Natural killer cell (primary cell): ENCODE measurements around the gene C6orf15. TPM values are rescaled to one million over a fixed set of nuclear protein-coding genes. Genes with fewer than 3 reads are reported as not detected.
A peak's percentile ranks its signal among the peaks of the same experiment; 100 is the strongest.

Source experiments
- ATAC-seq, 3 donors: fragments of 150-1000 bp in 2 of 3; fragments of 200-7000 bp in 1 of 3; cut with Tn5 transposase; 1 replicate in 1 of 3; 2 replicates in 2 of 3; pipeline ENCODE4 v1.10.0; 2021; ENCODE audit warnings: mild to moderate bottlenecking in 2 of 3, moderate library complexity in 2 of 3
- DNase-seq, 2 donors: peaks; one replicate each; pipeline versions ENCODE4 v3.0.0 to v3.0.0-alpha.2; 2013 to 2021; ENCODE audit warnings: mixed read lengths in 1 of 2
- H3K27ac ChIP-seq: one replicate; pipeline ENCODE4 v1.5.1; 2013; ENCODE audit warnings: mild to moderate bottlenecking, low read length
- H3K27me3 ChIP-seq: one replicate; pipeline ENCODE4 v1.6.1; 2013; ENCODE audit warnings: low read length; ENCODE audit not compliant: control insufficient read depth, insufficient read depth
- H3K36me3 ChIP-seq: one replicate; pipeline ENCODE4 v1.6.1; 2013; ENCODE audit warnings: low read length; ENCODE audit not compliant: control insufficient read depth, insufficient read depth
- H3K4me1 ChIP-seq: one replicate; pipeline ENCODE4 v1.6.1; 2013; ENCODE audit warnings: low read length; ENCODE audit not compliant: control insufficient read depth, insufficient read depth
- H3K4me3 ChIP-seq: one replicate; pipeline ENCODE4 v1.5.1; 2013; ENCODE audit warnings: low read length
- H3K9me3 ChIP-seq: one replicate; pipeline ENCODE4 v1.6.1; 2013; ENCODE audit warnings: low read length; ENCODE audit not compliant: control insufficient read depth, insufficient read depth
- H3K27ac Mint-ChIP-seq, 2 donors: one replicate each; pipeline ENCODE4 v1.8.0; 2022; ENCODE audit warnings: mild to moderate bottlenecking in 2 of 2, mixed read lengths in 2 of 2, moderate library complexity in 1 of 2
- H3K27me3 Mint-ChIP-seq, 2 donors: one replicate each; pipeline ENCODE4 v1.8.0; 2022; ENCODE audit warnings: low read depth in 2 of 2, mixed read lengths in 2 of 2
- H3K36me3 Mint-ChIP-seq: one replicate; pipeline ENCODE4 v1.8.0; 2022; ENCODE audit warnings: mixed read lengths
- H3K4me1 Mint-ChIP-seq, 2 donors: one replicate each; pipeline ENCODE4 v1.8.0; 2022; ENCODE audit warnings: mixed read lengths in 2 of 2
- H3K4me3 Mint-ChIP-seq: one replicate; pipeline ENCODE4 v1.8.0; 2022; ENCODE audit warnings: mild to moderate bottlenecking, moderate library complexity, mixed read lengths
- H3K9me3 Mint-ChIP-seq, 2 donors: one replicate each; pipeline ENCODE4 v1.8.0; 2022; ENCODE audit warnings: mixed read lengths in 2 of 2
- CTCF ChIP-seq: fragments of 200-600 bp; IDR thresholded peaks from one replicate; pipeline ENCODE4 v1.8.0; 2022; ENCODE audit warnings: antibody characterized with exemption
- WGBS: methylation state at CpG from one replicate; pipeline ENCODE4 v1.1.7; 2013; ENCODE audit warnings: missing lambda C conversion rate; ENCODE audit not compliant: insufficient coverage; 5-methylcytosine and 5-hydroxymethylcytosine counted together
- intact Hi-C: fragments of 100-400 bp; cut with micrococcal nuclease; formaldehyde crosslinking; loops from one replicate; pipeline ENCODE4 v1.14.2; 2022
- total RNA-seq, 4 donors: library from RNA; stranded (reverse); fragments of 120-200 nt in 1 of 4; gene quantifications; one replicate each; pipeline versions ENCODE4 v1.2.3 to v1.2.4, GENCODE V29; 2013 to 2022

C6orf15 gene
- total RNA-seq, 3 donors from 2014 or later (not counting 1 experiment from before 2014, with no cell fraction given) = not detected

GRCh38 chr6:31128093-31128676, 15.8 kb upstream of the C6orf15 start:
- Mint-ChIP-seq H3K4me1 (peaks cover 5% of the 10 kb centered on the region in 2 donors), H3K9me3 (no peaks in the 10 kb centered on the region), H3K27ac (no peak overlapping the region), H3K27me3 (peaks cover 6 to 16% of the 10 kb centered on the region in 2 donors), H3K36me3 (no peaks in the 10 kb centered on the region), H3K4me3 (no peak overlapping the region)
- ATAC-seq = peak; percentile 70 to 78 (median 77)
- Histone ChIP-seq H3K27me3 (no peaks in the 10 kb centered on the region), H3K9me3 (no peaks in the 10 kb centered on the region), H3K4me1 (no peaks in the 10 kb centered on the region), H3K36me3 (no peaks in the 10 kb centered on the region), H3K27ac (no peak overlapping the region), H3K4me3 (no peak overlapping the region)
- WGBS = 16% methylated on average over 6 of the region's 8 CpGs
- peak; percentile 83 for TF ChIP-seq CTCF
- peak; percentile 63 to 85 for DNase-seq
- intact Hi-C loops = no loop called here

- Histone ChIP-seq H3K27ac (no peak overlapping the region), H3K4me1 (no peaks in the 10 kb centered on the region), H3K4me3 (no peak overlapping the region), H3K9me3 (no peaks in the 10 kb centered on the region), H3K36me3 (no peaks in the 10 kb centered on the region), H3K27me3 (no peaks in the 10 kb centered on the region)
- peaks cover 6 to 18% of the 10 kb centered on the region in 2 donors for H3K27me3 Mint-ChIP-seq
- intact Hi-C loops = no loop called here
- no peak overlapping the region for H3K27ac Mint-ChIP-seq
- ATAC-seq = no peak
- no peak for DNase-seq
- WGBS = 84% methylated on average over 16 of the region's 16 CpGs
- peaks cover 5% of the 10 kb centered on the region in 2 donors for H3K4me1 Mint-ChIP-seq
- TF ChIP-seq CTCF = no peak
- no peaks in the 10 kb centered on the region for H3K36me3 Mint-ChIP-seq
- no peak overlapping the region for H3K4me3 Mint-ChIP-seq
- no peaks in the 10 kb centered on the region for H3K9me3 Mint-ChIP-seq
Observed at GRCh38 chr6:31126396-31127175, 14.2 kb upstream of the C6orf15 start.

GRCh38 chr6:31125586-31126363, 13.4 kb upstream of the C6orf15 start:
- no peaks in the 10 kb centered on the region for H3K9me3 Mint-ChIP-seq
- no peak overlapping the region for H3K27ac Mint-ChIP-seq
- no peak for DNase-seq
- H3K4me1 Mint-ChIP-seq = peaks cover 5% of the 10 kb centered on the region in 2 donors
- Histone ChIP-seq H3K36me3 (no peaks in the 10 kb centered on the region), H3K9me3 (no peaks in the 10 kb centered on the region), H3K4me1 (no peaks in the 10 kb centered on the region), H3K27ac (no peak overlapping the region), H3K27me3 (no peaks in the 10 kb centered on the region), H3K4me3 (no peak overlapping the region)
- intact Hi-C loops = no loop called here
- no peak overlapping the region for H3K4me3 Mint-ChIP-seq
- no peak for TF ChIP-seq CTCF
- peaks cover 6 to 18% of the 10 kb centered on the region in 2 donors for H3K27me3 Mint-ChIP-seq
- H3K36me3 Mint-ChIP-seq = no peaks in the 10 kb centered on the region
- 69% methylated on average over 12 of the region's 12 CpGs for WGBS
- no peak for ATAC-seq
